Measurements from ENCODE around the gene ETV1. TPM values are rescaled to one million over a fixed set of nuclear protein-coding genes. Genes with fewer than 3 reads are reported as not detected.

Gene ETV1
- total RNA-seq, 1 experiment from 2014 or later = 45.9 TPM

DNA sequence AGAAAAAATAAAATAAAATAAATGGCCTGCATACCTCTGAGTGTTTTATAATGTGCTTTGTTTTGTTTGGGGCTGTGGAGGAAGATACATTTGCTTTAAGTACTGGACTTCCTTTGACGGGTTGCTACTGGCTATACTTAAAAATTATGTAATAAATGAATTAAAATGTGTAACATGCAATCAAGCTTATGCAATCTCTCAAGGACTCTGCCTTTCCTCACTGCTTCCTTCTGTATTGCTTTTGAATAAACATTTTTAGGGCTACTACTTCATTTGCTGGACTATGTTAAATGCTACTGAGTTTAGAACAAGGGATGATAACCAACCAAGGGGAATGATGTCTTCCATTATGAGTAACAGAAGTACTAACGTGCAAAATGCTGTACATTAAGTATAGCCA, 91.6 kb downstream of the ETV1 start:
- H3K4me1 Mint-ChIP-seq (ENCODE audit: low read depth, unreplicated experiment) = no peaks in the 10 kb centered on the region
- H3K27ac Mint-ChIP-seq (ENCODE audit: unreplicated experiment) = no peak overlapping the region
- no peaks in the 10 kb centered on the region for H3K27me3 Mint-ChIP-seq (ENCODE audit: unreplicated experiment)
- BruUV-seq (replicated peaks) = no TSS peak
- intact Hi-C loops (cut with micrococcal nuclease; ENCODE audit: unreplicated experiment) = no loop called here
- no peak overlapping the region for H3K4me3 Mint-ChIP-seq (ENCODE audit: low read depth, unreplicated experiment)
- DNase-seq = no peak
- TF ChIP-seq, protein P1, sequence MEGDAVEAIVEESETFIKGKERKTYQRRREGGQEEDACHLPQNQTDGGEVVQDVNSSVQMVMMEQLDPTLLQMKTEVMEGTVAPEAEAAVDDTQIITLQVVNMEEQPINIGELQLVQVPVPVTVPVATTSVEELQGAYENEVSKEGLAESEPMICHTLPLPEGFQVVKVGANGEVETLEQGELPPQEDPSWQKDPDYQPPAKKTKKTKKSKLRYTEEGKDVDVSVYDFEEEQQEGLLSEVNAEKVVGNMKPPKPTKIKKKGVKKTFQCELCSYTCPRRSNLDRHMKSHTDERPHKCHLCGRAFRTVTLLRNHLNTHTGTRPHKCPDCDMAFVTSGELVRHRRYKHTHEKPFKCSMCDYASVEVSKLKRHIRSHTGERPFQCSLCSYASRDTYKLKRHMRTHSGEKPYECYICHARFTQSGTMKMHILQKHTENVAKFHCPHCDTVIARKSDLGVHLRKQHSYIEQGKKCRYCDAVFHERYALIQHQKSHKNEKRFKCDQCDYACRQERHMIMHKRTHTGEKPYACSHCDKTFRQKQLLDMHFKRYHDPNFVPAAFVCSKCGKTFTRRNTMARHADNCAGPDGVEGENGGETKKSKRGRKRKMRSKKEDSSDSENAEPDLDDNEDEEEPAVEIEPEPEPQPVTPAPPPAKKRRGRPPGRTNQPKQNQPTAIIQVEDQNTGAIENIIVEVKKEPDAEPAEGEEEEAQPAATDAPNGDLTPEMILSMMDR (IDR thresholded peaks at IDR 0.05; ENCODE audit: unreplicated experiment) = no peak
- CTCF ChIA-PET = no interaction called here
- no peaks in the 10 kb centered on the region for H3K9me3 Mint-ChIP-seq (ENCODE audit: low read depth, unreplicated experiment)
- no peaks in the 10 kb centered on the region for H3K36me3 Mint-ChIP-seq (ENCODE audit: insufficient read depth, unreplicated experiment)

DNA sequence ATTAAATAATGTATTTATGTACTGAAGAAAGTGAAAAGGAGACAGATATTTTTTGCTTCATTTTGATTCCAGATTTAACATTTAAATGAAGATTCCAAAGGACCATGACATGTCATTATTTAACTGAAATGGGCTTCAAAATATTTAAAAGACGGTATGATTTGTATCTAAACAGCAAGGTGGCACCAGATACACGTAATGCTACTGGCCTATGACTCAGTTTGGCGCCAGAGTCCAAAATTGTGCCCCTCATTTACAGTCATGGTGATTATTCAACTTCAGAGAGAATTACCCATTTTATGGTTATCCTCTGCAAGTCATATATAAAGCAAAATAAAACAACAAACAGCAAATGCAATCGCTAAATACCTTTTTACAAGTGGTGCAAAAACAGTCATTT, 94.5 kb downstream of the ETV1 start:
- Mint-ChIP-seq H3K27me3 (ENCODE audit: unreplicated experiment) (no peaks in the 10 kb centered on the region), H3K36me3 (ENCODE audit: insufficient read depth, unreplicated experiment) (no peaks in the 10 kb centered on the region), H3K4me1 (ENCODE audit: low read depth, unreplicated experiment) (no peaks in the 10 kb centered on the region), H3K9me3 (ENCODE audit: low read depth, unreplicated experiment) (no peaks in the 10 kb centered on the region), H3K27ac (ENCODE audit: unreplicated experiment) (no peak overlapping the region), H3K4me3 (ENCODE audit: low read depth, unreplicated experiment) (no peak overlapping the region)
- CTCF ChIA-PET = no interaction called here
- TF ChIP-seq, protein P1 (IDR thresholded peaks at IDR 0.05; ENCODE audit: unreplicated experiment) = no peak
- no TSS peak for BruUV-seq (replicated peaks)
- intact Hi-C loops (cut with micrococcal nuclease; ENCODE audit: unreplicated experiment) = no loop called here
- no peak for DNase-seq

DNA sequence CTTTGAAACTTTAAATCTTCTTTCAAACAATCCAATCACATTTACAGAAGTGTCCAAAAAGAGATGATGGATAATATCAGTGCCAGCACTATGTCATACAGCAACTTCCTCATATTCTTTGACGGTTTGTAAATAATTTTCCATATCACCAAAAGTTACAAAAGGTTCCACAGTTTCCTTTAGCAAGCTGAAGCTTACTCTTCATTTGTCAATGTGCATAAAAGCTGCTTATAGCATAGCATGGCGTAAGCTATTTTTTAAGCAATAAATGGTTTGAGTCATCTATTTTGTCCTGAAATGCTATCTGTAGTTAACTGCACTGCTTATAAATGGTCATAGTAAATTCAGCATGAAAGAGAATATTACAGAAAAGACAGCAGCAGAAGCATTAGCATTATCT, 95.1 kb downstream of the ETV1 start:
- TF ChIP-seq, protein P1 (IDR thresholded peaks at IDR 0.05; ENCODE audit: unreplicated experiment) = no peak
- H3K27ac Mint-ChIP-seq (ENCODE audit: unreplicated experiment) = no peak overlapping the region
- intact Hi-C loops (cut with micrococcal nuclease; ENCODE audit: unreplicated experiment) = no loop called here
- no peaks in the 10 kb centered on the region for H3K4me1 Mint-ChIP-seq (ENCODE audit: low read depth, unreplicated experiment)
- no peak overlapping the region for H3K4me3 Mint-ChIP-seq (ENCODE audit: low read depth, unreplicated experiment)
- no peak for DNase-seq
- CTCF ChIA-PET = interaction anchor here (0.7 kb wide), 1 partner anchor 581 kb away, joined by 4 read pairs; no protein-coding TSS in a partner anchor
- no peaks in the 10 kb centered on the region for H3K9me3 Mint-ChIP-seq (ENCODE audit: low read depth, unreplicated experiment)
- no peaks in the 10 kb centered on the region for H3K27me3 Mint-ChIP-seq (ENCODE audit: unreplicated experiment)
- BruUV-seq (replicated peaks) = no TSS peak
- H3K36me3 Mint-ChIP-seq (ENCODE audit: insufficient read depth, unreplicated experiment) = no peaks in the 10 kb centered on the region

DNA sequence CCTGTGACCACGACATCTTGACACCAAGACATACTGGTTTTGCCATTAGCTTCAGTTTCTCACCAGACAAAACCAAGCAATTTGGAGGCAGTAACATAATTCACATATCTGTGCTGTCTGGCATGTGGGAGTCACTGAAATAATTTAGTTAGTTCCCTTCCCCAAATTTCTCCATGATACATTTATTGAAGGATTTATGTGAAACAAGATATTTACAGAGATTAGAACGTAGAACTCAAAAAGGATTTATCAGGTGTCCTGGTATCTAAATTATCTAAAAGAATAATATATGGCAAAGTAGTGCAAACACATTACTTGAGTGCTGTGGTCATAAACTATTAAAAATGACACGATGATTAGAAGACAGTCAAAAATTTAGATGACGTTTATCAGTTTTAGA, 98.7 kb downstream of the ETV1 start:
- no peak for DNase-seq
- TF ChIP-seq, protein P1 (IDR thresholded peaks at IDR 0.05; ENCODE audit: unreplicated experiment) = no peak
- Mint-ChIP-seq H3K27me3 (ENCODE audit: unreplicated experiment) (no peaks in the 10 kb centered on the region), H3K27ac (ENCODE audit: unreplicated experiment) (no peak overlapping the region), H3K4me1 (ENCODE audit: low read depth, unreplicated experiment) (no peaks in the 10 kb centered on the region), H3K9me3 (ENCODE audit: low read depth, unreplicated experiment) (no peaks in the 10 kb centered on the region), H3K36me3 (ENCODE audit: insufficient read depth, unreplicated experiment) (no peaks in the 10 kb centered on the region), H3K4me3 (ENCODE audit: low read depth, unreplicated experiment) (no peak overlapping the region)
- CTCF ChIA-PET = interaction anchor here (1.0 kb wide), 1 partner anchor 41 kb away, joined by 3 read pairs; no protein-coding TSS in a partner anchor
- intact Hi-C loops (cut with micrococcal nuclease; ENCODE audit: unreplicated experiment) = no loop called here
- BruUV-seq (replicated peaks) = no TSS peak

Data from Calu3 (cell line).